AG04450 (cell line): Measurements from ENCODE around the gene PRKN. TPM values are rescaled to one million over a fixed set of nuclear protein-coding genes. Genes with fewer than 3 reads are reported as not detected.

ENCODE experiments used
- CTCF ChIA-PET: fragments of 300-600, 350-600 bp; formaldehyde crosslinking; extraction: SDS; loops from one replicate; lab custom pipeline; 2022; ENCODE audit warnings: antibody characterized with exemption, inconsistent platforms; lab: Charles Lee
- POLR2A ChIA-PET: fragments of 350-600 bp; formaldehyde crosslinking; extraction: SDS; loops from one replicate; lab custom pipeline; 2021; ENCODE audit warnings: antibody characterized with exemption, inconsistent platforms; lab: Yijun Ruan, JAX
- DNase-seq: peaks from one replicate; pipeline ENCODE4 v3.0.0-alpha.2; 2011; ENCODE audit warnings: low read depth, low spot score
- H3K27ac ChIP-seq: one replicate; pipeline ENCODE4 v1.5.1; 2012; ENCODE audit warnings: low read depth, low read length, control low read depth
- H3K27me3 ChIP-seq: one replicate; pipeline ENCODE4 v1.6.0; 2012; ENCODE audit warnings: low read length; ENCODE audit not compliant: control insufficient read depth, insufficient read depth
- H3K4me3 ChIP-seq: 2 replicates; pipeline ENCODE4 v1.5.1; 2011; ENCODE audit warnings: mild to moderate bottlenecking, low read depth, low read length, control low read depth
- H3K9me3 ChIP-seq: 2 replicates; pipeline ENCODE4 v1.5.1; 2012; ENCODE audit warnings: low read length; ENCODE audit not compliant: control insufficient read depth, insufficient read depth
- polyA plus RNA-seq: library from polyadenylated mRNA; depleted of rRNA; stranded (reverse); fragments of >200 nt; gene quantifications from 2 replicates; pipeline ENCODE4 v1.2.3, GENCODE V29; 2011
- TF ChIP-seq, protein P1 (sequence below): IDR thresholded peaks from 2 replicates; pipeline ENCODE4 v1.5.1; 2011; ENCODE audit warnings: low read depth, low read length, control low read depth, inconsistent platforms

The PRKN gene
- polyA plus RNA-seq, 1 experiment: not detected

DNA sequence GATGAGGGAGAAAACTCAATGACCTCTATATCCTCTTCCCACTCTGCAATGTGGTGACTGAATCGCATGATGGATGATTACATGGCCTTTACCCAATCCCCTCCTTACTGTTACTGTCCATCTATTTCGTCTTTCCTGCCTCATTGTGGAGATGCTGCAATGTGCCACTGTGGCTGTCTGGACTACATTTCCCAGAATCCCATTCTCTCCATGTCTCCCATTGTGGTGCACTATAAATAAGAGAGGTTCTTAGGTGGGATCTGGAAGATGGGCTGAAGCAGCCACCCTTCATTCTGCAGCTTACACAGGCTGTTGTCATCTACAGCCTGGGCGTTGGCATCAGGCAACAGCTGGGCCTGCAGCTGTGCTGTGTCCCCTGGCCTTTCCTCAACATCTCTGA, 233.6 kb downstream of the PRKN start:
- no peaks in the 10 kb centered on the region for H3K27me3 ChIP-seq
- DNase-seq: no peak
- CTCF ChIA-PET: no interaction called here
- no peak overlapping the region for H3K27ac ChIP-seq
- POLR2A ChIA-PET: no interaction called here
- TF ChIP-seq, protein P1, sequence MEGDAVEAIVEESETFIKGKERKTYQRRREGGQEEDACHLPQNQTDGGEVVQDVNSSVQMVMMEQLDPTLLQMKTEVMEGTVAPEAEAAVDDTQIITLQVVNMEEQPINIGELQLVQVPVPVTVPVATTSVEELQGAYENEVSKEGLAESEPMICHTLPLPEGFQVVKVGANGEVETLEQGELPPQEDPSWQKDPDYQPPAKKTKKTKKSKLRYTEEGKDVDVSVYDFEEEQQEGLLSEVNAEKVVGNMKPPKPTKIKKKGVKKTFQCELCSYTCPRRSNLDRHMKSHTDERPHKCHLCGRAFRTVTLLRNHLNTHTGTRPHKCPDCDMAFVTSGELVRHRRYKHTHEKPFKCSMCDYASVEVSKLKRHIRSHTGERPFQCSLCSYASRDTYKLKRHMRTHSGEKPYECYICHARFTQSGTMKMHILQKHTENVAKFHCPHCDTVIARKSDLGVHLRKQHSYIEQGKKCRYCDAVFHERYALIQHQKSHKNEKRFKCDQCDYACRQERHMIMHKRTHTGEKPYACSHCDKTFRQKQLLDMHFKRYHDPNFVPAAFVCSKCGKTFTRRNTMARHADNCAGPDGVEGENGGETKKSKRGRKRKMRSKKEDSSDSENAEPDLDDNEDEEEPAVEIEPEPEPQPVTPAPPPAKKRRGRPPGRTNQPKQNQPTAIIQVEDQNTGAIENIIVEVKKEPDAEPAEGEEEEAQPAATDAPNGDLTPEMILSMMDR: no peak
- H3K4me3 ChIP-seq: no peak overlapping the region
- peaks cover 38% of the 10 kb centered on the region for H3K9me3 ChIP-seq

DNA sequence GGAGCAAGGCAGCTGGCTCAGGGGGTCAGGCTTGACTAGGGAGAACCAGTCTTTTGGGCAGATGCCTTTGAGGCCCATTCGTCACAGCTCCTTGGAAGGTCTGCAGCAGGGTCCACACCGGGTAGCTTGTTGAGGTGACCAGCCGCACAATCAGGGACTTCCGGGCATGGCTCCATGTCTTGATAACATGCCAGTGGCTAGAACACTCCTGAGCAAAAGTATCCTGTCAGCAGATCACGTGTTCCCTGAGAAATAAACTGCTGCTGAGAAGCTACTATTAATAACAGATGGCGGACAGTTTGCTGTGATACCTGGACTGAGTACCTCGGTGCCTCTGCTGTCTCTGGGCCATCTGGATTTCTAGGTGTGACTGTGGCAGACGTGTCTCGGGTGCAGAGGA, 235.9 kb downstream of the PRKN start:
- POLR2A ChIA-PET: no interaction called here
- Histone ChIP-seq H3K4me3 (no peak overlapping the region), H3K27me3 (no peaks in the 10 kb centered on the region), H3K27ac (no peak overlapping the region), H3K9me3 (peaks cover 48% of the 10 kb centered on the region)
- CTCF ChIA-PET: no interaction called here
- TF ChIP-seq, protein P1: no peak
- no peak for DNase-seq

DNA sequence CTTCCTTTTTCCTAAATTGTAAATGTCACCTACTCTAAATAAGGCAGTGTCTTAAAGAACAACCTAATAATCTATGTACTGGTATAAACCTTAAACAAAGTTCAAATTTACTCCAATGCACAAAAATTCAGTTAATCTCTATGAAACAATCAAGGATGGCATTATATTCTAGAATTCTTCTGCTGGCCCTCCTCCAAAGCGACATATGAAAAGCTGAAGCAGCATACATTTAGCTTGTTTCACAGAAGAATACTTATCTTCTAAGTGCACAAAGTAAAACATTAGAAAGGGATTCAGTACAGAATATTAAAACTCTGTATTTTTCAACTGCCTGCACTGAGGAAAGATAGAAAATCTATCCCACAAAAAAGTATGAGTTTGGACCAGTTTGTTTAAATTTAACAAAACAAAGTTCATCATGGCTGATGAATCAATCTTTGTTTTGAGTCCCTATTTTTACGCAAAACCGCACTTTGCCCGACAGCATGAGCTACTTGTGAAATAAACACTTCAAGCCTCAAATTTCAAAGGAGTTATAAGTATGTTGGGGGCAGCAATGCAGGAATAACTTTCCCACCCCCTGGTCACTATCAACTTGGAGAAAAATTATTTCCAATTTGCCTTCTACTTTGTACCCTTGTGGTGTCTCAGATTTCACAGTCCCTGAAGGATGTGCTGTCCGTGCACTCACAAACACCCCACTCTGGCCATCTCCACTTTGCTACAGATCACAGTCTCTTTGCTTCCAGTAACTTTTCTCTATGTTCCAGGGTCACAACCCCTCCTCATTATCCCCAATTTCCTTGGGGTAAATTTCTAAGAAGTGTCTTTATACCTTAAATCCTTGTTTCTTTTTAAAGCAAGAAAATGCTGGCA, 238.2 kb downstream of the PRKN start:
- no peak overlapping the region for H3K27ac ChIP-seq
- no peaks in the 10 kb centered on the region for H3K27me3 ChIP-seq
- no peak for DNase-seq
- peaks cover 44% of the 10 kb centered on the region for H3K9me3 ChIP-seq
- ChIA-PET POLR2A (no interaction called here), CTCF (no interaction called here)
- H3K4me3 ChIP-seq: no peak overlapping the region
- TF ChIP-seq, protein P1: no peak

DNA sequence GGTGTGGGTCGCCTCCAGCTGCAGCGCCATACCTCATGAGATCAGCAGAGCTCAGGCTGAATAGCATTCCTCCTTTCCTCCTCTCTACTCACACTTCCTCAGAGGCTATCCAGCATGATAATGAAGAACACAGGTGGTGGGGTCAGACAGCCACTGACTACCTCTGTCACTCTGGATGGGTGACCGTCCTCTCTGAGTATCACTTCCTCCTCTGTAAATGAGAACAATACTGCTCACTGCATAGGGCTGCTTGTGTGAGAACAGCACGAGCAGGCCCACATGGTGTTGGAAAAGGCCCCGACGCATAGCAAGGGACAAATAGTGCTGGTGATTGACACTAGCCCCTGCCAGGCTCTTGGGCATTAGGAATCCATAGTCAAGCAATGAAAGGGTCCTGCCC, 239.1 kb downstream of the PRKN start:
- Histone ChIP-seq H3K4me3 (no peak overlapping the region), H3K27me3 (no peaks in the 10 kb centered on the region), H3K27ac (no peak overlapping the region), H3K9me3 (peaks cover 37% of the 10 kb centered on the region)
- DNase-seq: no peak
- POLR2A ChIA-PET: no interaction called here
- CTCF ChIA-PET: no interaction called here
- TF ChIP-seq, protein P1: no peak

DNA sequence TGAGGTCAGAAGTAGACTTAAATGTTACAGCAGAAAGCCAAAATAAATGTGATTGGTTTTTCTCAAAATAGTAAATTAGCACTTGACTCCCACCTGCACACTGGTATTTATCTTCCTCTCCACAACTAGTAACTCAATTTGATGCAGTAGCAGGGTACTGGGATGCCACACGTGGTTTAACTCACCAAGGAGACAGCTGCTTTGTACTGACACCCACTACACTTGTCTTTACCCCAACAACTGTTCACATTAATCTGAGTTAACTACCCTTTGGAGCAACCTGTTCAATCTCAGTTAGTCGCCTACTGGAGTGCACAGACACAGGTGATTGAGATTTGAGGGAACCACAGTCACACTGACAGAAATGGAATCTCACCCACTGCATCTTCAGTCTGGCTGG, 242.1 kb downstream of the PRKN start:
- ChIA-PET POLR2A (no interaction called here), CTCF (no interaction called here)
- Histone ChIP-seq H3K4me3 (no peak overlapping the region), H3K27ac (no peak overlapping the region), H3K27me3 (no peaks in the 10 kb centered on the region), H3K9me3 (peaks cover 19% of the 10 kb centered on the region; the same call in 1 of the 2 replicates)
- DNase-seq: no peak
- TF ChIP-seq, protein P1: no peak
